ENCODE measurements around the gene USP21.

- no peak for TF ChIP-seq TAF1 (IDR thresholded peaks at IDR 0.05; ENCODE audit: borderline replicate concordance, insufficient read depth, low read length)
- TF ChIP-seq POLR2AphosphoS5 (IDR thresholded peaks at IDR 0.05; ENCODE audit: low read depth, low read length): no peak
- TF ChIP-seq, protein P1, sequence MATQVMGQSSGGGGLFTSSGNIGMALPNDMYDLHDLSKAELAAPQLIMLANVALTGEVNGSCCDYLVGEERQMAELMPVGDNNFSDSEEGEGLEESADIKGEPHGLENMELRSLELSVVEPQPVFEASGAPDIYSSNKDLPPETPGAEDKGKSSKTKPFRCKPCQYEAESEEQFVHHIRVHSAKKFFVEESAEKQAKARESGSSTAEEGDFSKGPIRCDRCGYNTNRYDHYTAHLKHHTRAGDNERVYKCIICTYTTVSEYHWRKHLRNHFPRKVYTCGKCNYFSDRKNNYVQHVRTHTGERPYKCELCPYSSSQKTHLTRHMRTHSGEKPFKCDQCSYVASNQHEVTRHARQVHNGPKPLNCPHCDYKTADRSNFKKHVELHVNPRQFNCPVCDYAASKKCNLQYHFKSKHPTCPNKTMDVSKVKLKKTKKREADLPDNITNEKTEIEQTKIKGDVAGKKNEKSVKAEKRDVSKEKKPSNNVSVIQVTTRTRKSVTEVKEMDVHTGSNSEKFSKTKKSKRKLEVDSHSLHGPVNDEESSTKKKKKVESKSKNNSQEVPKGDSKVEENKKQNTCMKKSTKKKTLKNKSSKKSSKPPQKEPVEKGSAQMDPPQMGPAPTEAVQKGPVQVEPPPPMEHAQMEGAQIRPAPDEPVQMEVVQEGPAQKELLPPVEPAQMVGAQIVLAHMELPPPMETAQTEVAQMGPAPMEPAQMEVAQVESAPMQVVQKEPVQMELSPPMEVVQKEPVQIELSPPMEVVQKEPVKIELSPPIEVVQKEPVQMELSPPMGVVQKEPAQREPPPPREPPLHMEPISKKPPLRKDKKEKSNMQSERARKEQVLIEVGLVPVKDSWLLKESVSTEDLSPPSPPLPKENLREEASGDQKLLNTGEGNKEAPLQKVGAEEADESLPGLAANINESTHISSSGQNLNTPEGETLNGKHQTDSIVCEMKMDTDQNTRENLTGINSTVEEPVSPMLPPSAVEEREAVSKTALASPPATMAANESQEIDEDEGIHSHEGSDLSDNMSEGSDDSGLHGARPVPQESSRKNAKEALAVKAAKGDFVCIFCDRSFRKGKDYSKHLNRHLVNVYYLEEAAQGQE (IDR thresholded peaks at IDR 0.05; ENCODE audit: insufficient read depth in 1 of 2, low read depth in 2 of 2, low read length in 2 of 2): no peak
- TF ChIP-seq SIN3A (IDR thresholded peaks at IDR 0.05; ENCODE audit: borderline replicate concordance, insufficient read depth, low read length): no peak
- no peak for TF ChIP-seq FOXP2 (optimal IDR thresholded peaks at IDR 0.05; ENCODE audit: borderline replicate concordance, extremely low read depth, extremely low read length, insufficient read depth)
These were observed 41.2 kb downstream of the USP21 start for GRCh38 chr1:161200421-161200991.

All from PFSK-1 (cell line).